ENCODE measurements around the gene MAEA.

MAEA gene

DNA sequence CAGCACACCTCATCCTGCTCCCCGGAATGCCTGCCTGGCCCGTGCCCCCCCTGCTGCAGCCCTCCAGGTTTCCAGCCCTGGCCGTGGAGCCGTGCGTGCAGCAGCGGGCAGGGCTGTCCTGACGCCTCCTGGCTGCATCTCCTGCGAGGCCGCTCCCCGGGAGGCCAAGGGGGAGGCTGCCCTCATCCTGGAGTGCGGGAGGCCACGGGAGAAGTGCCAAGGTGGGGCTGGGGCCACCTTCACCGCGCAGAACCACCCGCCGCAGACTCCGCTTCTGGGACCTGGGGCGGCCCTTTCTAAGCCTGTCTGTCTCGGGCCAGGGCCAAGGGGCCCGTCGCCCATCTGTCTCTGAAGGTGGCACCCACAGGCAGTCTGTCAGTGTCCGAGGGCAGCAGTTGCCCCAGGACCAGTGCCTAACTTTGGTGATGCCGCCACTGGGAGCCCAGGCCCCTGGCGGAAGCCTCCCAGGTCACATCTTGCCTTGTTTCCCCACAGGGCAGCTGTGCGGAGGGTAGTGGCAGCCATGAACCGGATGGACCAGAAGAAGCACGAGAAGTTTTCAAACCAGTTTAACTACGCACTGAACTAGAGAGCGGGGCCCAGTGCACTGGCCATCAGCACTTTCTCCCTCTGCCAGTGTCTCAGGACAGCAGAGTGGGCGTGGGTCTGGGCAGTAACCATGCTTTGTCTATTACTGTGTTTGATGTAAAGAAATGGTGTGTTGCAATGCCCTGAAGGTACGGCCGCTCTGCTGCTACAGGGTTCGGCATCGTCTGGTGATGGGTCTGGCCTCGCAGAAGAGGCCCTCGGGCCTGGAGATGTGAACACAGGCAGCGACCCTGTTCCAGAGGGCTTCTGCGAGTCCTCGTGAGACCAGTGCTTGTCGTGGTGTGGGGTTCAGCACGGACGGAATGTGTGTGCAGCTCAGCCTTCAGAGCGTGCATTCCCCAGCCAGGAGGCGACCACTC, 96.0 kb downstream of the MAEA start:
- peaks cover 13 to 20% of the 10 kb centered on the region in 2 donors for H3K36me3 ChIP-seq (ENCODE audit: control insufficient read depth in 2 of 2, insufficient read depth in 2 of 2, low read length in 2 of 2)
- no peak overlapping the region for H3K27ac ChIP-seq (ENCODE audit: low read length)
- no peak overlapping the region for H3K9ac ChIP-seq (ENCODE audit: low read length in 2 of 2)

More for the DNA sequence above, 96.0 kb downstream of the MAEA start:
- Histone ChIP-seq H3K4me1 (ENCODE audit: control insufficient read depth, insufficient read depth, low read length) (no peaks in the 10 kb centered on the region), H3K9me3 (ENCODE audit: control insufficient read depth in 2 of 2, low read length in 2 of 2) (peaks cover 2 to 11% of the 10 kb centered on the region in 2 donors), H3K4me3 (ENCODE audit: low read length in 2 of 2) (no peak overlapping the region), H3K27me3 (ENCODE audit: control insufficient read depth in 1 of 2, insufficient read depth in 2 of 2, low read length in 2 of 2) (no peaks in the 10 kb centered on the region)

Data from stomach smooth muscle (tissue), 2 donors.